Thoracic aorta (tissue), 2 donors: ENCODE results near the gene BCL6B. TPM values are rescaled to one million over a fixed set of nuclear protein-coding genes. Genes with fewer than 3 reads are reported as not detected.

Source experiments
- ATAC-seq: fragments of 150-250 bp; one replicate; pipeline ENCODE4 v1.8.0; 2017; ENCODE audit warnings: low read depth; ENCODE audit not compliant: insufficient number of reproducible peaks, low FRiP score
- DNase-seq: peaks from one replicate; pipeline ENCODE4 v3.0.0-alpha.2; 2020; ENCODE audit warnings: low spot score
- H3K27ac ChIP-seq, 2 donors: fragments of 200-600 bp; sonication (generic); 1 replicate in 1 of 2; 2 replicates in 1 of 2; pipeline ENCODE4 v1.5.1; 2016; ENCODE audit warnings: mild to moderate bottlenecking in 2 of 2, moderate library complexity in 2 of 2
- H3K27me3 ChIP-seq: fragments of 200-600 bp; sonication (generic); replicated peaks from 2 replicates; pipeline ENCODE4 v1.6.0; 2016; ENCODE audit warnings: mild to moderate bottlenecking; ENCODE audit not compliant: insufficient read depth
- H3K36me3 ChIP-seq: fragments of 200-600 bp; sonication (generic); one replicate; pipeline ENCODE4 v1.5.1; 2016
- H3K4me1 ChIP-seq, 2 donors: fragments of 200-600 bp; sonication (generic); 1 replicate in 1 of 2; 2 replicates in 1 of 2; pipeline versions ENCODE4 v1.5.1 to v1.6.0; 2016; ENCODE audit warnings: low read depth in 2 of 2, mild to moderate bottlenecking in 1 of 2; ENCODE audit not compliant: control insufficient read depth in 1 of 2
- H3K4me3 ChIP-seq: fragments of 200-600 bp; sonication (generic); 2 replicates; pipeline ENCODE4 v1.5.1; 2016; ENCODE audit warnings: mild to moderate bottlenecking
- H3K9me3 ChIP-seq: fragments of 200-600 bp; sonication (generic); 2 replicates; pipeline ENCODE4 v1.5.1; 2016
- CTCF ChIP-seq: fragments of 200-600 bp; sonication (generic); IDR thresholded peaks from one replicate; pipeline ENCODE4 v1.5.1; 2019; ENCODE audit warnings: antibody characterized with exemption
- total RNA-seq, 2 donors: library from RNA; depleted of rRNA; stranded (reverse); fragments of >200 nt; gene quantifications; one replicate each; pipeline versions ENCODE4 v1.1.0 to v1.2.3, GENCODE V29; 2016

Gene BCL6B
- total RNA-seq, 2 donors from 2014 or later: 0.95 to 5.7 TPM

GRCh38 chr17:7010523-7010922 is 12.3 kb upstream of the BCL6B start:
- Histone ChIP-seq H3K4me3 (peak overlapping the region; percentile 89), H3K9me3 (no peaks in the 10 kb centered on the region), H3K27me3 (no peaks in the 10 kb centered on the region), H3K36me3 (peaks cover 2% of the 10 kb centered on the region), H3K4me1 (peaks cover 25 to 41% of the 10 kb centered on the region in 2 donors), H3K27ac (no peak overlapping the region)
- ATAC-seq (no peak), DNase-seq (no peak)
- TF ChIP-seq CTCF: no peak

- Histone ChIP-seq H3K9me3 (no peaks in the 10 kb centered on the region), H3K36me3 (peaks cover 2% of the 10 kb centered on the region), H3K4me3 (peak overlapping the region; percentile 89), H3K27ac (no peak overlapping the region), H3K4me1 (peaks cover 31 to 49% of the 10 kb centered on the region in 2 donors), H3K27me3 (no peaks in the 10 kb centered on the region)
- DNase-seq: no peak
- TF ChIP-seq CTCF: no peak
- ATAC-seq: no peak
Measured at GRCh38 chr17:7011415-7011814, 11.4 kb upstream of the BCL6B start.

- peaks cover 31 to 54% of the 10 kb centered on the region in 2 donors for H3K4me1 ChIP-seq
- no peak for ATAC-seq
- no peak for DNase-seq
- H3K27me3 ChIP-seq: no peaks in the 10 kb centered on the region
- TF ChIP-seq CTCF: no peak
- peak overlapping the region; percentile 97 to 98 for H3K27ac ChIP-seq
- H3K9me3 ChIP-seq: no peaks in the 10 kb centered on the region
- peak overlapping the region; percentile 89 for H3K4me3 ChIP-seq
- peaks cover 1% of the 10 kb centered on the region for H3K36me3 ChIP-seq
Measured at GRCh38 chr17:7011942-7012254, 11.0 kb upstream of the BCL6B start.

- H3K27ac ChIP-seq: peak overlapping the region; percentile 97 to 98
- H3K36me3 ChIP-seq: no peaks in the 10 kb centered on the region
- H3K27me3 ChIP-seq: no peaks in the 10 kb centered on the region
- H3K9me3 ChIP-seq: no peaks in the 10 kb centered on the region
- H3K4me3 ChIP-seq: peak overlapping the region; percentile 89
- H3K4me1 ChIP-seq: peaks cover 35 to 71% of the 10 kb centered on the region in 2 donors
- DNase-seq: peak; percentile 91
- peak; percentile 88 for TF ChIP-seq CTCF
- ATAC-seq: peak; percentile 72
Measured at GRCh38 chr17:7014261-7014994, 8.4 kb upstream of the BCL6B start.

GRCh38 chr17:7014995-7015958 is 7.6 kb upstream of the BCL6B start:
- Histone ChIP-seq H3K9me3 (no peaks in the 10 kb centered on the region), H3K36me3 (no peaks in the 10 kb centered on the region), H3K27ac (peak overlapping the region; percentile 97 to 98), H3K4me3 (peak overlapping the region; percentile 89), H3K27me3 (no peaks in the 10 kb centered on the region), H3K4me1 (peaks cover 30 to 66% of the 10 kb centered on the region in 2 donors)
- no peak for TF ChIP-seq CTCF
- ATAC-seq (no peak), DNase-seq (no peak)
